SK-N-SH (cell line): Measurements from ENCODE around the gene FRMD3.

Experiments
- POLR2AphosphoS5 ChIP-seq: IDR thresholded peaks from 2 replicates; pipeline ENCODE4 v1.6.1; 2012; ENCODE audit warnings: low read depth, low read length
- RCOR1 ChIP-seq: fragments of 150-350 bp; IDR thresholded peaks from 2 replicates; pipeline ENCODE4 v1.6.1; 2017; ENCODE audit warnings: antibody characterized with exemption, low read length
- SMC3 ChIP-seq: IDR thresholded peaks from 2 replicates; pipeline ENCODE4 v1.6.1; 2012; ENCODE audit warnings: low read depth, low read length, improper control_type of control experiment
- TF ChIP-seq, protein P1 (sequence below): fragments of 200-600 bp; sonication (generic); IDR thresholded peaks from 2 replicates; pipeline ENCODE4 v1.6.1; 2017; ENCODE audit warnings: antibody characterized with exemption, mild to moderate bottlenecking, moderate library complexity

GRCh38 chr9:83418283-83418682 lies 119.9 kb downstream of the FRMD3 start:
- TF ChIP-seq, protein P1, sequence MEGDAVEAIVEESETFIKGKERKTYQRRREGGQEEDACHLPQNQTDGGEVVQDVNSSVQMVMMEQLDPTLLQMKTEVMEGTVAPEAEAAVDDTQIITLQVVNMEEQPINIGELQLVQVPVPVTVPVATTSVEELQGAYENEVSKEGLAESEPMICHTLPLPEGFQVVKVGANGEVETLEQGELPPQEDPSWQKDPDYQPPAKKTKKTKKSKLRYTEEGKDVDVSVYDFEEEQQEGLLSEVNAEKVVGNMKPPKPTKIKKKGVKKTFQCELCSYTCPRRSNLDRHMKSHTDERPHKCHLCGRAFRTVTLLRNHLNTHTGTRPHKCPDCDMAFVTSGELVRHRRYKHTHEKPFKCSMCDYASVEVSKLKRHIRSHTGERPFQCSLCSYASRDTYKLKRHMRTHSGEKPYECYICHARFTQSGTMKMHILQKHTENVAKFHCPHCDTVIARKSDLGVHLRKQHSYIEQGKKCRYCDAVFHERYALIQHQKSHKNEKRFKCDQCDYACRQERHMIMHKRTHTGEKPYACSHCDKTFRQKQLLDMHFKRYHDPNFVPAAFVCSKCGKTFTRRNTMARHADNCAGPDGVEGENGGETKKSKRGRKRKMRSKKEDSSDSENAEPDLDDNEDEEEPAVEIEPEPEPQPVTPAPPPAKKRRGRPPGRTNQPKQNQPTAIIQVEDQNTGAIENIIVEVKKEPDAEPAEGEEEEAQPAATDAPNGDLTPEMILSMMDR: no peak
- TF ChIP-seq RCOR1 (no peak), POLR2AphosphoS5 (no peak), SMC3 (no peak)
